Renal cortex interstitium (tissue), 11 donors: ENCODE data around the gene PLS3. TPM values are rescaled to one million over a fixed set of nuclear protein-coding genes. Genes with fewer than 3 reads are reported as not detected.
A peak's percentile ranks its signal among the peaks of the same experiment; 100 is the strongest.

Experiments
- DNase-seq, 11 donors: peaks; one replicate each; pipeline ENCODE4 v3.0.0-alpha.2; 2013; ENCODE audit warnings: low read depth in 9 of 11, low spot score in 4 of 11; ENCODE audit errors: extremely low read depth in 1 of 11
- polyA plus RNA-seq, 3 donors: library from polyadenylated mRNA; unstranded; fragments of 120-200 nt; gene quantifications; one replicate each; pipeline ENCODE4 v1.2.1, GENCODE V29; 2013; ENCODE audit not compliant: insufficient read length in 3 of 3

Gene PLS3
- polyA plus RNA-seq, 3 donors: 233 to 264 (median 239) TPM

DNA sequence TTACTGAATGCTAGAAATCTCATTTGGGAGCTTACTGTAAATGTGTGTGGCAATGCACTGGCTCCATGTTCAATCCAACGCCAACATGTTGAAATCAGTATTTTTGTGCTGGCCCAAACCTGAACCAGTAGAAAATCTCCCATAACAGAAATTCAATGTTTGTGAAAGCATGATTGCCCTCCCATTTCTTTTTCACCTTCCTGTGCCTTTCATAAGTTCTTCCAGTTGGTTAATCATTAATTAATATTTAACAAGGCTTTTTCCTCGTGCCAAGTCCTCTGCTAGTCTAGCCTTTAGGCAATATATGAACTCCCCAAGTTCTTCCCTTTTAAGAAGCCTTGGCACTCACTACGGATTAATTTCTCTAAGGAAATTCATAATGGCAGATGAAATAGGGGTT is 1.3 kb upstream of the PLS3 start:
- no peak for DNase-seq

DNA sequence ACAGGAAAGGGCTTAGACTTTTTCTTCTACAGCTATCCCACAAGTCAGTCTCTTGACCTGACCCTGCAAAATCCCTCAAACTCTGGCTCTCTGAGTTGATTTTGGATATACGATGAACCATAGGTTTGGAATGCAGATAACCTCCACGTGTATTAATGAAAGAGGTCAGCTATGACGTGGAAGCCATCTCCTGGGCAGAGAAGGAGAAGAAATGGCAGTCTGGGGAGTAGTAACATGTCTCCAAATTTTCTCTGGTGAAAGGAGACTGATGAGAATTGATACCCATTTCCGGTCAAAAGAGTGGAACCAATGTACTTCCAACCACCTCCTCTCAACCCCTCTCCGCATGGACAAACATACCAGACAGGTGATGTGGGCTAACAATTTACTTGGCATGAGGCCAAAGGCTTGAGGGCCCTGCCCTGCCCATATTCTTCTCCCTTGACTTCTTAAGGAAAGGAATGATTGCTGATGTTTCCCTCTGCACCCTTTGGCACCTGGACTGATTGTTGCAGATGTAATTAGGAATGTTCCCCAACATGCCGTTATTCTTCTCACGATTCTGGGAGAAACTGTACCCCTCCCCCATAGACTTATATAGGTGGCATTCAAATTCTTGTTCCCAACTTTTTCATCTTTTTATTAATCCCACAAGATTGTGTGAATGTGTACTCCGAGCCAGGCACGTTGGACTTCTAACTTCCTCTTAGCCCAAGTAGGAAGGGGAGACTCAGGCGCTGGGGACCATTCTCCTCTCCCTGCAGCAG is 580 bp upstream of the PLS3 start:
- peak in 1 of 11 donors; percentile 6 for DNase-seq

DNA sequence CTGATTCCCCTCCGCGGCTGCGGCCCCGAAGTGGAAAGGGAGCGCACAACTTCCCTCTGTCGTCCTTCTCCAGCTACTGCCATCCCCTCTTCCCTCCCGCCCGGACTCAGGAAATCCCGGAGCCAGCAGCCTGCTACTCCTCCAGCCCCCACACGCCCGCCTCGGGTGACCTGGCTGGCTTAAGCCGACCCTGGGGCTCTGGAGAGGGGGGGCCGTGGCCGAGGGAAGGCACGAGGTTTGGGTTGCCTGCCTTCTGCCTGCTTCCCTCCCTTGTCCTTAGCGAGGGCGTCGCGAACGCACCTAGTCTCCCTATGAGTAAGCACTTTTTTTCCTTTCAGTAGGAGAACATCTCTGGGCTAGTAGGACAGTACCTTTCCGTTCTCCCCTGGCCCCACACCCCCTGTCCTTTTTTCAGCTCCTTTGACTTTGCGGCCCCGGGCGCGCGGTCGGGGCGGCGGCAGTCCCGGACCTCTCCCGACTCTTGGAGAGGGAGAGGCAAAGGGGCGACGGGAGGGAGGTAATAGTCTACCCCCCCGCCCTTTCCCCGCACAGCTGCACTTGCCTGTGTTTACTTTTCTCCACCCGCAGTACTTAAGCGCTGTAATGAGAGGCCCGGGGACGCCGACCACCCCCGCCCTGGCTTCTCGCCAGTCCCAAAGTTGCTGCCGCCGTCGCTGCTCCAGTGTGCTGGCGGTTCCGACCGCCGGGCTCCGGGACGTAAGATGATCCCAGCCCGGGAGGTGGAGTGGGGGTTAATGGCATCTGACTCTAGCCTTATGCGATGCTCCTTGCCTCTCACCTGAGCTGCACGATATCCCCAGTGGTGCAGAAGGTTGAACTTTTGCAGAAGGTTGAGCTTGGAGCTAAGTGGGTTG is 868 bp downstream of the PLS3 start:
- DNase-seq: peak in 4 of 11 donors; percentile 25 to 36 (median 32)

DNA sequence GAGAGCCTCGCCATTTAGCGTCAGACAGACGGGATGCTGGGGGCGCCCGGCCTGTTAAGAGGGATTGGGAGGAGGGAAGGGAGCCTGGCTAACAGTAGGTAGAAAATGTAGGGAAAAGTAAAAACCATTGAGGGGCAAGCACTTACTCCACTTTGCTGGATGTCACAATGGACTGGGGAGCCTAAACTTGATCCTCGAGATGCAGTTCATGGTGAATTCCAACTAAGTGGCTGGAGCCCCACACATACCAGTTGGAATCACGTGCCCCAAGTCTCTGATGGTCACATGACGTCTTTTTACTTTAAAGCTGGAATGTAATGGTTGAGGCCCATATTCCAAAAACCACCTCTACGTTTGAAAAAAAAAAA is 1.5 kb downstream of the PLS3 start:
- peak in 1 of 11 donors; percentile 29 for DNase-seq

- DNase-seq: no peak
These were observed 2.7 kb downstream of the PLS3 start for GRCh38 chrX:115563633-115564162.

- no peak for DNase-seq
These were observed 3.3 kb downstream of the PLS3 start for GRCh38 chrX:115564243-115564642.

DNA sequence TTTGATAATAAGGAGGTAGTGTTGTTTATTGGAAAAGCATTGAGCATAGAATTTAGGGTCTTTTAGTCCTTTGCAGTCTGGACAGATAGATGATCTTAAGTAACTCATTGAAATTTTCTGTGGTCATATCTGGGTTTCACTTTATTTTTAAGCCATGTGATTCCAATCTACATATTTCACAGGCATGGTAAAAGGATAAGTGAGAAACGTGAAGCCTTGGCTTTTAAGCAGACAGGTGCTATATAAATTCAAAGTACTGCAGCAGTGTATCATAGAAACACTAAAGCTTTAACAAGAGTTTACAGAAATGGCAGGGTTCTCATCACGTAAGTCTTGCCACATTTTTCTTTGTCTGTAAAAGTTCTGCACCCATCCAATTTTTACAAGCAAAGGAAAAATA is 4.9 kb downstream of the PLS3 start:
- DNase-seq: no peak

DNA sequence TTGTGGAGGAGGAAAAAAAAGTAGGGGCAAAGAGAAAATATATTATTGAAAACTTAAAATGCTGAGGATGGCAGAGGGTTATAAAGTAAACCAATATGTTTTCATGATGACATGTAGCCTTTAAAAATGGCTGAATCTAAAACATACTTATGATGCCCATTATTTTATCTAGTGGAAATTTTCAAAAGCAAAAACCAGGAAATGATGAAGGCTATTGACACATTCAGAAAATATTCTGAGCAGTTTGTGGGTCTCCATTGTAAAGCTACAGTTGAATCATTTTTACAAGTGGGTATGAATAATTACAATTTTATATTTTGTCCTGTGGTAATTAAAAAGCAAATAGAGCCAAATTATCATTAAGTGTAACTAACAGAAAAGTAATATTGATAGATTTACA is 10.7 kb downstream of the PLS3 start:
- DNase-seq: no peak

- no peak for DNase-seq
These were observed 12.2 kb downstream of the PLS3 start for GRCh38 chrX:115573185-115573584.

GRCh38 chrX:115576676-115577075 is 15.7 kb downstream of the PLS3 start:
- no peak for DNase-seq

GRCh38 chrX:115579327-115579726 is 18.4 kb downstream of the PLS3 start:
- DNase-seq: no peak

DNA sequence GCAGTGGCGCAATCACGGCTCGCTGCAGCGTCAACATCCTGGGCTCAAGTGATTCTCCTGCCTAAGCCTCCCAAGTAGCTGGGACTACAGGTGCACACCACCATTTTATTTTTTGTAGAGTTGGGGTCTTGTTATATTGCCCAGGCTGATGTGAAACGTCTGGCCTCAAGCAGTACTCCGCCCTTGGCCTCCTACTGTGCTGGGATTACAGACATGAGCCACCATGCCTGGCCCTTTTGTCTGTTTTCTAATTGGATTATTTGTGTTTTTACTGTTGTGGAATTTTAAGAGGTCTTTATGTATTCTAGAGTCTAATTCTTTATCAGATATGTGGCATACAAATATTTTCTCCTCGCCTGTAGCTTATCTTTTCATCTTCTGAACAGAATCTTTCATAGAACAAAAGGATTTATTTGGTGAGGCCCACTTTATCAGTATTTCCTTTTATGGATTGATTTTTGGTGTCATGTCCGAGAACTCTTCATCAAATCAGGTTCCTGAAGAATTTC is 18.9 kb downstream of the PLS3 start:
- DNase-seq: no peak

DNA sequence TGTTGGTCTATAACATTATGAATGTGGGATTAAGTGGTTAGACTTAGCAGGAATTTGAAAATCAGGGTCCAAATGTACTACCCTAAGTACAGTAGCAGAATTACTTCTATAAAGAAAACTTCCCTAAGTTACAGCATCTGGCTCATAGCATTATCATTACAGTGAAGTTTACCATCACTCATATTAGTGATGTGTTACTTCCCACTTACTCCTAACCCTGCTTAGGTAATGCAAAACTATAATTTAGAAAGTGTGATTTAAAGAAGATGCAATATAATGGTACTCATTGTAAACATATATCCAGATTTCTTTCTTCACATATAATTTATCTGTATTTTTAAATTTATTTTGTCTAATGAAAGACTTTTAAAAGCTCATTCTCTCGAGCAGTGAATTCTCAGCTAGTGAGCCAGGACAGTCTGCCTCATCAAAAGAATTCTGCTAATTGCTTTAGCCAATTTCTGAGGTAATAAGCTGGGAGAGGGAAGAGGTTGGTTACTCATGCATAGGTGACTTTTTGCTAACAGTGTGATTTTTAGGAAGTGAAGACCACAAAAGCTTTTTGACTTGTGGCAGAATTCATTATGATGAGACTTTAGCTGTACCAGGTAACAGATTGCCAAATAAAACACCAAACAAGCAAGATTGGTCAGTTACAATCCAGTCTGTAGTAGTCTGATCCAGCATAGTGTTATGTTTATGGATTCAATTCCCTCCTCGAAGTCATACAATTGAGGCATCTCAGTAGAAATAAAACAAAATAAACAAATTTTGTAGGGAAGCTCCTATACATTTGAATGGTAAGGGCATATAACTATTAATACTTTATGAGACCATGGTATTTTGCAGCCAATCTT is 21.0 kb downstream of the PLS3 start:
- DNase-seq: no peak

- DNase-seq: no peak
These were observed 21.9 kb downstream of the PLS3 start for GRCh38 chrX:115582616-115583495.

GRCh38 chrX:115583496-115584004 is 22.6 kb downstream of the PLS3 start:
- no peak for DNase-seq

DNA sequence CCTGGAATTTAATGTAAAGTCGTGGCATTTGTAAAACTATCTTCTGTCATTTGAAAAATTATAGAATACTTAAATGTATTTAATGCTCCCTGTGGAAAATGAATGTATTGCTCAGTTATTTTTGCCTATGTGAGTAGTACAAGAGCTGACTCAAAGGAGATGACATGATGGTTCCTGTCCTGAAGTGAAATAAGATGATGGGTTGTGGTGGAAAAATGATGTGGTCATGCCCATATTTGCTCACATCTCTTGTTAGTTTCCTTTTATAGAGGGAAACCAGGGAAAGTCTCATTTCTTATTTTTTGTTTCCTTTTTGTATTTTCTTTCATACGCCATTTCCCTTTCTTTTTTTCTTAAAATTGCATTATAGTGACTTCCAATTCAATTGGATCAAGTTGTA is 23.7 kb downstream of the PLS3 start:
- DNase-seq: no peak

DNA sequence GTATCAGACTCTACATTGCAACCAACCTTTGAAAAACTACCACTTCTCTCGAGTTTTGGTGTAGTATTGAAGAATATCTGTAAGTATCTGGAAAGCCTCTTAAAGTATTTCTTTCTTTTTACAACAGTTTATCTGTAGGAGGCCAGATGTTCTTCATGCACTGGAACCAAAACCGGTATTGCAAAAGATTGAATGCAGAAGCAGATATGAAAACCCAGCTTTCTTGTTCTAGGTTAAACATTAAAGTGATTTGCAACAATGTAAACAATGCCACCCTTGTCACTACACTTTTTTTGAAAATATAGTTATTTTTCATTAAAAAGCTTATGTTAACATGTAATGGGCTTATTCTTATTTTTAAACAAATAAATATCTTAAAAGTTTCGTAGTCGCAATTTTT is 27.2 kb downstream of the PLS3 start:
- DNase-seq: no peak

DNA sequence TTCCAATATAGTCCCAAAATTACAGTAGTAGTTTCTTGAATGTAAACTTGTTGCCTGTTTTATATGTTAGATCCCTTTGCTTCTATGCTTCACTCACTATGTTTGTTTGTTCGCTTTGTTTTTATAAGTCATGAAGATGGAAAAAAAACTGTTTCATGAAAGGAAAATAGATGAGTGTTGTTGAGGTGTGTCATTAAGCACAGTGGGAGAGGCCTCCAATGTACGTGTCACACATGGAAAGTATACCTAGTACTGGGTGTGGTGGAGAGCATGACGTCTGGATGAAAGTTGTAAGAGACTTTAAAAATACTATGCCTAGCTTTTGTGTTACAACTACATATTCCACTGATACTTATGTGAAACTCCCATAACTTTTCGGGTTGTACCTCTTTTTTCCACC is 28.4 kb downstream of the PLS3 start:
- no peak for DNase-seq
